ENCODE data around the gene NPC1.
A peak's percentile ranks its signal among the peaks of the same experiment; 100 is the strongest.
"Not testable (repeated sequence)": the region's sequence is repeated elsewhere in the genome, so short reads cannot be mapped to it uniquely, and the experiment has no call there.

Gene NPC1

DNA sequence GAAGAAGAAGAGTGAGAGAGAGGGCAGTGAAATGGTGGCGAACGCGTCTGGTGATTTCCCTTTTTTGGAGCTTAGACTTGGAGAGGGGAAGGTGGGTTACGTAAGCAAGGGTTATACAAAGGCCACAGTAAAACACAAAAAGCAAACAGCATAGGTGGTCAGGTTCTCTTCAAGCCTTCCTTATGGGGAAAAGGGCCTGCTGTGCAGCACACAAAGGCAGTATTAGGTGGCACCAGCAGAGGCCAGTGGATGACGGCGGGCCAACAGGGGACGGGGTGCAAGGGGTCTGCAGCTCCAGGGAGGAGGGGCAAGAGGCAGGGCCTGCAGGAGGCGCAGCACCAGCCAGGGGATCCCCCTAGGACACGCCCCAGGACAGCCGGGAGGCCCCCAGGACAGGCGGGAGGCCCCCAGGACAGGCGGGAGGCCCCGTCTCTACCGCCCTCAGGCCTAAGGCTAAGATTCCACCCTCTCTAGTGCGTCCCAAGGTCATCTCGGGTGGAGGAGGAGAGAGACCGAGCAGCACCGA is 32.6 kb upstream of the NPC1 start:
- peak overlapping the region; percentile 74 for H3K4me3 ChIP-seq
- DNase-seq (ENCODE audit: low spot score), result no peak
- H3K27ac ChIP-seq, result no peak overlapping the region
- TF ChIP-seq, protein P1, sequence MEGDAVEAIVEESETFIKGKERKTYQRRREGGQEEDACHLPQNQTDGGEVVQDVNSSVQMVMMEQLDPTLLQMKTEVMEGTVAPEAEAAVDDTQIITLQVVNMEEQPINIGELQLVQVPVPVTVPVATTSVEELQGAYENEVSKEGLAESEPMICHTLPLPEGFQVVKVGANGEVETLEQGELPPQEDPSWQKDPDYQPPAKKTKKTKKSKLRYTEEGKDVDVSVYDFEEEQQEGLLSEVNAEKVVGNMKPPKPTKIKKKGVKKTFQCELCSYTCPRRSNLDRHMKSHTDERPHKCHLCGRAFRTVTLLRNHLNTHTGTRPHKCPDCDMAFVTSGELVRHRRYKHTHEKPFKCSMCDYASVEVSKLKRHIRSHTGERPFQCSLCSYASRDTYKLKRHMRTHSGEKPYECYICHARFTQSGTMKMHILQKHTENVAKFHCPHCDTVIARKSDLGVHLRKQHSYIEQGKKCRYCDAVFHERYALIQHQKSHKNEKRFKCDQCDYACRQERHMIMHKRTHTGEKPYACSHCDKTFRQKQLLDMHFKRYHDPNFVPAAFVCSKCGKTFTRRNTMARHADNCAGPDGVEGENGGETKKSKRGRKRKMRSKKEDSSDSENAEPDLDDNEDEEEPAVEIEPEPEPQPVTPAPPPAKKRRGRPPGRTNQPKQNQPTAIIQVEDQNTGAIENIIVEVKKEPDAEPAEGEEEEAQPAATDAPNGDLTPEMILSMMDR (IDR thresholded peaks at IDR 0.05), result no peak

DNA sequence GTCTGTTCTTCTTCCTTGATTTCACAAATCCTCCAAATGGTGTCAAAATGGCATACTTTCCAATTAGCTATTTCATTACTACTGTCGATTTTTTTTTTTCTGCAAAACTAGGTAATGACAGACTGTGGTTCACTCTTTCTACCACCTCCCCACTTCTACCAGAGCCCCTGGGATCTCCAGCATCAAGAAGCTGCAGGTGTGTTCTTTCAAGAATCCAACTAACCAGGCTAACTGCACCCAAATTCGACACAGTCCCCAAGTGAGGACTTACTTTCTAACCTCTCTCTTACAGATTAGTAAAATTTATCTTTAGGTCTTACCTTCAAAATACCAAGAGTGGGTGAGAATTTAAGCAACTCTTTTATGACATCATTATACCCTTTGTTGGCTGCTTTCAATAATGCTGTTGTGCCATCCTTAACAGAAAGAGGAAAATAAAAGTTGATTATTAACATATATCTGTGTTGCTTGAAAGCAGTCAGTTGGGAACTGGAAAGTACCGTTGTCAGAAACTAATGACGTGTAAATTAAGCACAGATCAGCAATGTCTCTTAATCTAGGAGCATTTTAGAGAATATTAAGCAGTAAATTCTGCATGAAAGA is 31.2 kb upstream of the NPC1 start:
- TF ChIP-seq, protein P1 (IDR thresholded peaks at IDR 0.05), result no peak
- H3K27ac ChIP-seq, result no peak overlapping the region
- H3K4me3 ChIP-seq, result no peak overlapping the region
- DNase-seq (ENCODE audit: low spot score), result no peak

DNA sequence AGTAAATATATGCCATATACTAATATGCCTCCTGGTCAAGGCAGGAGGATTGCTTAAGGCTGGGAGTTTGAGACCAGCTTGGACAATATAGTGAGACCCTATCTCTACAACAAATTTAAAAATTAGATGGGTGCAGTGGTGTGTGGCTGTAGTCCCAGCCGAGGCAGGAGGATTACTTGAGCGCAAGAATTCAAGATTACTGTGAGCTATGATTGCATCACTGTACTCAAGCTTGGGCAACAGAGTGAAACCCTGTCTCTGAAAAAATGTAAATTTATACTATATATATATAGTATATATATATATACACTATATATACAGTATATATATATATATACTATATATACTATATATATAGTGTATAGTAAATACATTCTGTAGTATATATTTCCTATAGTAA is 30.0 kb upstream of the NPC1 start:
- Histone ChIP-seq H3K27ac (no peak overlapping the region), H3K4me3 (no peak overlapping the region)
- TF ChIP-seq, protein P1 (IDR thresholded peaks at IDR 0.05), result no peak
- DNase-seq (ENCODE audit: low spot score), result no peak

DNA sequence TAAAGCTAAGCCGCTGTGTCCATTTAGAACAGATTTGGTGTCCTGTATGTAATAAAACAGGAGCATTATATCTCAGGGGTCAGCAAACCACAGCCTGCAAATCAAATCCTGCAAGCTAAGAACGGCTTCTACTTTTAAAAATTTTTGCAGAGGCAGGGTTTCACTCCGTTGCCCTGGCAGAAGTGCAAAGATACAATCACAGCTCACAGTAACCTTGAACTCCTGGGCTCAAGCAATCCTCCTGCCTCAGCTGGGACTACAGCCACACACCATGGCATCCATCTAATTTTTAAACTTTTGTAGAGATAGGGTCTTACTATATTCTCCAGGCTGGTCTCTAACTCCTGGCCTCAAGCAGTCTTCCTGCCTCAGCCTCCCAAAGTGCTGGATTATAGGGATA is 28.6 kb upstream of the NPC1 start:
- no peak overlapping the region for H3K27ac ChIP-seq
- TF ChIP-seq, protein P1 (IDR thresholded peaks at IDR 0.05), result no peak
- no peak for DNase-seq (ENCODE audit: low spot score)
- no peak overlapping the region for H3K4me3 ChIP-seq

DNA sequence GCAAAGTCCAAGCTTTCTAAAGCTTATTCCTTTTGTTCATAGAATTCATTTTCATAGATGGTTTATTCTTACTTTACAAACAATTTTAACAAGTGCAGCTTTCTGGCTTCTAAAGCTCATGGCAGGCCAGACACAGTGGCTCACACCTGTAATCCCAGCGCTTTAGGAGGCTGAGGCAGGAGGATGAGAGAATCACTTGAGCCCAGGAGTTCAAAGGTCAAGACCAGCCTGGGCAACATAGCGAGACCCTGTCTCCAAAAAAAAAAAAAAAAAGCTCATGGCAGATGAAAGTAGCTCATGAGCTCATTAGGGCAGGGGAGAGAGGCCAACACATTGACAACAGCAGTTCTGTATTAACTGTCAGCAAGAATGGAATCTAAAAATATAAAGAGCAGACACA is 28.1 kb upstream of the NPC1 start:
- TF ChIP-seq, protein P1 (IDR thresholded peaks at IDR 0.05), result no peak
- H3K4me3 ChIP-seq, result no peak overlapping the region
- H3K27ac ChIP-seq, result no peak overlapping the region
- DNase-seq (ENCODE audit: low spot score), result no peak

DNA sequence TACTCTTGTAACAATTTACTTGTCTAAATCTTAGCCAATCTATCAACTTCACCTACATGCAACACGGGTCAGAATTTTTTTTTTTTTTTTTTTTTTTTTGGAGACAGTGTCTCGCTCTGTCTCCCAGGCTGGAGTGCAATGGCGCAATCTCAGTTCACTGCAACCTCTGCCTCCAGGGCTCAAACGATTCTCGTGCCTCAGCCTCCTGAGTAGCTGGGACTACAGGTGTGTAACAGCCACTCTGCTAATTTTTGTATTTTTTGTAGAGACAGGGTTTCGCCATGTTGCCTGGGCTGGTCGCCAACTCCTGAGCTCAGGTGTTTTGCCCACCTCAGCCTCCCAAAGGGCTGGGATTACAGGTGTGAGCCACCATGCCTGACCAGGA is 26.8 kb upstream of the NPC1 start:
- not testable (repeated sequence) for H3K4me3 ChIP-seq; DNase-seq (ENCODE audit: low spot score); H3K27ac ChIP-seq

DNA sequence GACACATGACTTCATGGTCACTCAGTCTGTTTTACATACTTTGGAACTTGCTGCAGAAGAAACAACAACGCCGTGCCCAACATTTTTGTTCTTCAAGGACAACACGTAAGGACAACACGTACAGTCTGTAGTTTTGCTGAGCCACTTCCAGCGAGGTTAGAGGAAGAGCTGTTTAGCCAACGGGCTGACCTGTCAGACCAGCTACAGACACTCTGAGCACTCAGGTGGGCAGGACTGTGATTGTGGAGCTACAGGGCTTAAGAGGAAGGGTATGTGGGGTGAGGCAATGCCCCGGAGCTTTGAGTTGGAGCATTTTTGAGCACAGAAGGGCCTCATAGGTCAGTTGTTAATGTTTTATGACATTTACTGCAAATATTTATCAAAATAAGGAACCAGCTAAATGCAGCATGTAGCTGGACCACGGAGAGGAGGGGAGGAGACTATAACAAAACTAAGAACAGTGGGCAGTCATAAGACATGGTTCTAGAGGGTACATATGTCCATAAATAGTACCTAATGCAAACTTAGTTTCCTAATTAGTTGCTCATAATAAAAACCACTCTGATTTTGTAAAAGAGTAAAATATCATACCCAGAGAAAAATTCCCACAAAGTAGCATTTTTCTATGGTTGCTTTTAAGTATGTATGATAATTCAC is 26.3 kb upstream of the NPC1 start:
- TF ChIP-seq, protein P1 (IDR thresholded peaks at IDR 0.05), result no peak
- Histone ChIP-seq H3K27ac (no peak overlapping the region), H3K4me3 (no peak overlapping the region)
- DNase-seq (ENCODE audit: low spot score), result no peak
